Measurements from ENCODE around the gene RASAL2. TPM values are rescaled to one million over a fixed set of nuclear protein-coding genes. Genes with fewer than 3 reads are reported as not detected.

The RASAL2 gene
- total and polyA plus RNA-seq, 2 of the 13 experiments (the other 11 are each of a cell fraction or from before 2014, with no cell fraction given): 5.4 to 5.9 TPM

GRCh38 chr1:178060789-178061556 lies 32.9 kb upstream of the RASAL2 start:
- Histone ChIP-seq H3K27me3 (ENCODE audit: control insufficient read depth in 1 of 2, insufficient read depth in 2 of 2, low read length in 2 of 2) (no peaks in the 10 kb centered on the region), H2AFZ (ENCODE audit: low read length) (peak overlapping the region; percentile 79), H3K27ac (ENCODE audit: extremely low read length, insufficient read depth, low read length) (peak overlapping the region; percentile 28), H3K36me3 (replicated peaks in 1 of 2; ENCODE audit: control insufficient read depth in 1 of 2, insufficient read depth in 2 of 2, low read length in 2 of 2) (no peaks in the 10 kb centered on the region), H3K79me2 (ENCODE audit: insufficient read depth, low read length) (no peaks in the 10 kb centered on the region), H3K9ac (ENCODE audit: insufficient read depth, low read depth, low read length) (peak overlapping the region; percentile 42; the same call in 1 of the 2 replicates), H3K4me2 (ENCODE audit: low read depth, low read length) (peak overlapping the region; percentile 81), H3K4me3 (replicated peaks in 1 of 3; ENCODE audit: insufficient read depth in 1 of 3, low read depth in 2 of 3, low read length in 3 of 3) (peak overlapping the region; percentile 38 to 58 (median 53)), H3K9me3 (ENCODE audit: low read length) (no peaks in the 10 kb centered on the region), H3K4me1 (ENCODE audit: insufficient read depth, low read length) (peaks cover 78% of the 10 kb centered on the region), H4K20me1 (ENCODE audit: insufficient read depth, low read length) (no peaks in the 10 kb centered on the region)
- POLR2A ChIA-PET: interaction anchor here (1.1 to 1.5 kb wide), 6 partner anchors 8 to 33 kb away, joined by 3 to 12 read pairs (median 6); partner anchors contain the start of gene RASAL2
- in situ Hi-C loops (cut with HindIII; ENCODE audit: extremely low pct_ligation_motif_present, low pct_unique_long_range_greater_than_20kb): no loop called here
- intact Hi-C loops (cut with micrococcal nuclease; ENCODE audit: unreplicated experiment): no loop called here
- peak; percentile 43 for DNase-seq (ENCODE audit: low spot score)
- WGBS (ENCODE audit: low lambda C conversion rate): 3% methylated on average over 9 of the region's 9 CpGs
- FAIRE-seq: peak; percentile 47
- ATAC-seq: peak; percentile 72
- no TSS peak for BruUV-seq (replicated peaks)
- CTCF ChIA-PET (ENCODE audit: low intra/inter-chr PET ratio, low total read pairs): no interaction called here
- TF ChIP-seq FOXA3 (CRISPR knock-in tag; IDR thresholded peaks at IDR 0.05) (no peak), PHF8 (CRISPR knock-in tag; IDR thresholded peaks at IDR 0.05) (no peak), HDAC2 (CRISPR knock-in tag; IDR thresholded peaks at IDR 0.05) (0 out of 2 replicates have a peak, but pooled peaks have one; percentile 22), ZNF879 (CRISPR knock-in tag; IDR thresholded peaks at IDR 0.05) (no peak), POGZ (CRISPR knock-in tag; IDR thresholded peaks at IDR 0.05) (0 out of 2 replicates have a peak, but pooled peaks have one; percentile 21), KDM5A (IDR thresholded peaks at IDR 0.05; ENCODE audit: borderline replicate concordance, low read length) (no peak), POLR2AphosphoS2 (IDR thresholded peaks at IDR 0.05; ENCODE audit: low read depth, low read length) (no peak), MBD4 (IDR thresholded peaks at IDR 0.05; ENCODE audit: borderline replicate concordance, low read length) (no peak), CC2D1A (CRISPR knock-in tag; IDR thresholded peaks at IDR 0.05) (no peak), ZNF30 (CRISPR knock-in tag; IDR thresholded peaks at IDR 0.05) (no peak), MLLT10 (CRISPR knock-in tag; IDR thresholded peaks at IDR 0.05) (no peak), TEF (CRISPR knock-in tag; IDR thresholded peaks at IDR 0.05) (0 out of 2 replicates have a peak, but pooled peaks have one; percentile 51), HNF1B (CRISPR knock-in tag; IDR thresholded peaks at IDR 0.05) (peak; percentile 24; the same call in 1 of the 2 replicates), TEAD2 (CRISPR knock-in tag; IDR thresholded peaks at IDR 0.05) (no peak), ZBTB10 (CRISPR knock-in tag; IDR thresholded peaks at IDR 0.05; ENCODE audit: borderline replicate concordance) (no peak), RCOR2 (CRISPR knock-in tag; IDR thresholded peaks at IDR 0.05) (peak; percentile 56), ZBTB44 (CRISPR knock-in tag; IDR thresholded peaks at IDR 0.05) (no peak), JARID2 (CRISPR knock-in tag; IDR thresholded peaks at IDR 0.05; ENCODE audit: insufficient replicate concordance) (no peak)

All from HepG2 (cell line).